ENCODE results near the gene EPHA2.
A peak's percentile ranks its signal among the peaks of the same experiment; 100 is the strongest.

The EPHA2 gene

DNA sequence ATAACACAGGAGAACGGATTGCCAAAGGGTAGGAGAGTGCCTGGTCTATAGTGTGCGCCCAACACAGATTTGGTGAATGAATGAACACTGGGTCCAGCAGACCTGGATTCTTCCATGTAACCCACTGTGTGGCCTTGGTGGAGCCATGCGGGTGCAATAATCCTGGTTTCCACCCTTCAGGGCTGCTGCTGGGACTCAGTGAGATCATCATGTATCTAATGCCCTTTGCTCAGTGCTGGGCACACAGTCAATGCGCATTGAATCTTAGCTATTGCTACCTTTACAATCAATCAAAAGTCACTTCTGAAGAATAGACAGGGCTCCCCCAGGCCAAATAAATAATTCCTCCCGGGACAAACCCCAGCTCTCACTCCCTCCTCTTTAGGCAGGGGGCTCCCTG is 5.8 kb upstream of the EPHA2 start:
- no peaks in the 10 kb centered on the region for H3K9me3 ChIP-seq (ENCODE audit: control insufficient read depth, low read length)
- no peak for DNase-seq
- H3K4me1 ChIP-seq (ENCODE audit: control insufficient read depth, insufficient read depth, low read length, poor library complexity, severe bottlenecking) = peaks cover 40% of the 10 kb centered on the region
- H3K27me3 ChIP-seq (replicated peaks; ENCODE audit: control insufficient read depth, insufficient read depth, low read length, poor library complexity, severe bottlenecking) = no peaks in the 10 kb centered on the region
- H3K4me3 ChIP-seq (ENCODE audit: insufficient read depth, low read depth, low read length, poor library complexity, severe bottlenecking) = peak overlapping the region; percentile 42
- peak overlapping the region; percentile 54 for H3K27ac ChIP-seq (ENCODE audit: insufficient read depth, low read length, poor library complexity, severe bottlenecking)
- H3K36me3 ChIP-seq (ENCODE audit: control insufficient read depth, insufficient read depth, low read length) = no peaks in the 10 kb centered on the region

DNA sequence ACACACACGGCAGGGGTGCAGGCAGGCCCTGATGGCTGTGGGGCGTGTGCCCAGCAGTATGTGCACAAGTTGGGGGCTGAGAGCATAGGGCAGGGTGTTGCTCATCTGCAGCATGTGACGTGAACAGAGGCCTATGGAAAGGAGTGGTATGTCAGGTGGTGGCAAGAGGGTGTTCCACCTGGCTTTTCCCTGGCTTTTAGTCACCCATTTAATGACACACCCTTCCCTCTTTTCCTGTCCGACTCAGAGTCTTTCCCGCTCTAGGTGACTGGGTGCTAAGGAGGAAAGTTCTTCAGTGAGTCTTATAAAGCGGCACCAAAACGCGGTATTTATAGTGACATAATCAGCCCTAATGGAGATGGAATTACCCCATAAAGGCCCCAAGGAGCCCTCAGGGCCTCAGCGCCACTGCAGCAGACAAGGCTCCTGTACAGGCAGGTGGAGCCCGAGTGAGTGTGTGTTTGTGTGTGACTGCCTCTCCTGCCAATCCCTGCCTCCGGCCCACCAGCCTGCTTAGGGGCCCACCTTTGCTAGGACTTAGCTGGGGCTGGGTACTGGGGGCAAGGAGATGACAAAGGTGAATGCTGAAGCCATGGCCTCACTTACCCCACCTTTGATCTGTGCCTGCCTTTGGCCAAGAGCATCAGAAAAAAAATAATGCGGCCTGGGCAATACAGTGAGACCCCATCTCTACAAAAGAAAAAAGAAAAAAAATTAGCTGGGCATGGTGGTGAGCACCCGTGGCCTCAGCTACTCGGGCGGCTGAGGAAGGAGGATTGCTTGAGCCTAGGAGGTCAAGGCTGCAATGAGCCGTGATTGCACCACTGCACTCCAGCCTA is 3.3 kb upstream of the EPHA2 start:
- DNase-seq = no peak
- Histone ChIP-seq H3K4me1 (ENCODE audit: control insufficient read depth, insufficient read depth, low read length, poor library complexity, severe bottlenecking) (peaks cover 61% of the 10 kb centered on the region), H3K27me3 (replicated peaks; ENCODE audit: control insufficient read depth, insufficient read depth, low read length, poor library complexity, severe bottlenecking) (no peaks in the 10 kb centered on the region), H3K36me3 (ENCODE audit: control insufficient read depth, insufficient read depth, low read length) (no peaks in the 10 kb centered on the region), H3K9me3 (ENCODE audit: control insufficient read depth, low read length) (no peaks in the 10 kb centered on the region), H3K27ac (ENCODE audit: insufficient read depth, low read length, poor library complexity, severe bottlenecking) (no peak overlapping the region), H3K4me3 (ENCODE audit: insufficient read depth, low read depth, low read length, poor library complexity, severe bottlenecking) (no peak overlapping the region)

DNA sequence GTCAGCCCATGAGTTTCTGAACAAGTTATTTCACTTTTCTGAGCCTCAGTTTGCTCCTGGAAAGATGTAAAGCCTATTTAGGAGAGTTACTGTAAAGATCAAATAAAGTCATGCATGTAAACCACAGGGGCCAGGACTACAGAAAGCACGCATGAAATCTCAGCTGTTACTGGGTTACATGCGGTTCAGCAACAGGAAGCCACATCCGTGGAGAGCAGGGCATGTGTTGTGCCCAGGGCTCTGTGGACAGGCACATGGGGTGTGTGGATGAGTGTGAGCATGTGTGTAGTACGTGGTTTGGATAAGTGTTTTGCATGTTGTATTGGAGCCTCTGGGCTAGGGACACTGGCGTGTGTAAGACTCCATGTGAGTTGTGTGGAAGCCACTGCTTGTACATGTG is 2.2 kb upstream of the EPHA2 start:
- H3K27ac ChIP-seq (ENCODE audit: insufficient read depth, low read length, poor library complexity, severe bottlenecking) = no peak overlapping the region
- peaks cover 61% of the 10 kb centered on the region for H3K4me1 ChIP-seq (ENCODE audit: control insufficient read depth, insufficient read depth, low read length, poor library complexity, severe bottlenecking)
- H3K4me3 ChIP-seq (ENCODE audit: insufficient read depth, low read depth, low read length, poor library complexity, severe bottlenecking) = no peak overlapping the region
- DNase-seq = peak in 2 of 3 donors; percentile 25 to 29
- H3K36me3 ChIP-seq (ENCODE audit: control insufficient read depth, insufficient read depth, low read length) = no peaks in the 10 kb centered on the region
- no peaks in the 10 kb centered on the region for H3K27me3 ChIP-seq (replicated peaks; ENCODE audit: control insufficient read depth, insufficient read depth, low read length, poor library complexity, severe bottlenecking)
- H3K9me3 ChIP-seq (ENCODE audit: control insufficient read depth, low read length) = no peaks in the 10 kb centered on the region

DNA sequence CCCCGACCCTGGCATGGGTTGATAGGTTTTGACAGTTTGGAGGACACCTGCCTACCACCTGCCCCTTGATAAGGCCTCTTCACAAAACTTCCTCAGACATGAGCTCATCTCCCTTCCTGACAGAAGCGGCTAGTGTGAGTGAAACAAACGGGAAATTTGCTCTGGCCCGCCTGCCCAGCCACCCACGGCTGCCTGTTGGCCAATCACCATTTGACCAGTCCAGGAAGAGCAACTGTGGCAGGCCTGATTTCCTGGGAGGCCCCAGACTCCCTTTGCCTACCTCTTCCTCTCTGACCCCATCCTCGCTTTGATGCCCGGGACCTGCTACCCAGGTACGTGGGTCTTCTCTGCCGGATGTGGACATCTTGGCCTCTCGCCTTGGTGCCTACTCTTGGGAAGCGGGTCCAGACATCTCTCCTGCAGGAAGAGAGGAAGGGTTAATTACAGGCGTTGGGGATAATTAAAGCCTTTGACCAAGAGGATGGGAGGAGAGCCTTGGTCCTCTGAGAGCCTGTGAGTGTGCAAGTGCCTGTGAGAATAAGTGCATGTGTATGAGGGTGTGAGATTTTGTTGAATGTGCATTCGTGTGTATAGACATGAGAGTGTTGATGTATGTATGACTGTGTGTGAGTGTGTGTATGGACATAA is 1.1 kb upstream of the EPHA2 start:
- no peak overlapping the region for H3K4me3 ChIP-seq (ENCODE audit: insufficient read depth, low read depth, low read length, poor library complexity, severe bottlenecking)
- H3K4me1 ChIP-seq (ENCODE audit: control insufficient read depth, insufficient read depth, low read length, poor library complexity, severe bottlenecking) = peaks cover 51% of the 10 kb centered on the region
- no peak for DNase-seq
- H3K9me3 ChIP-seq (ENCODE audit: control insufficient read depth, low read length) = no peaks in the 10 kb centered on the region
- H3K36me3 ChIP-seq (ENCODE audit: control insufficient read depth, insufficient read depth, low read length) = no peaks in the 10 kb centered on the region
- H3K27ac ChIP-seq (ENCODE audit: insufficient read depth, low read length, poor library complexity, severe bottlenecking) = no peak overlapping the region
- H3K27me3 ChIP-seq (replicated peaks; ENCODE audit: control insufficient read depth, insufficient read depth, low read length, poor library complexity, severe bottlenecking) = no peaks in the 10 kb centered on the region

DNA sequence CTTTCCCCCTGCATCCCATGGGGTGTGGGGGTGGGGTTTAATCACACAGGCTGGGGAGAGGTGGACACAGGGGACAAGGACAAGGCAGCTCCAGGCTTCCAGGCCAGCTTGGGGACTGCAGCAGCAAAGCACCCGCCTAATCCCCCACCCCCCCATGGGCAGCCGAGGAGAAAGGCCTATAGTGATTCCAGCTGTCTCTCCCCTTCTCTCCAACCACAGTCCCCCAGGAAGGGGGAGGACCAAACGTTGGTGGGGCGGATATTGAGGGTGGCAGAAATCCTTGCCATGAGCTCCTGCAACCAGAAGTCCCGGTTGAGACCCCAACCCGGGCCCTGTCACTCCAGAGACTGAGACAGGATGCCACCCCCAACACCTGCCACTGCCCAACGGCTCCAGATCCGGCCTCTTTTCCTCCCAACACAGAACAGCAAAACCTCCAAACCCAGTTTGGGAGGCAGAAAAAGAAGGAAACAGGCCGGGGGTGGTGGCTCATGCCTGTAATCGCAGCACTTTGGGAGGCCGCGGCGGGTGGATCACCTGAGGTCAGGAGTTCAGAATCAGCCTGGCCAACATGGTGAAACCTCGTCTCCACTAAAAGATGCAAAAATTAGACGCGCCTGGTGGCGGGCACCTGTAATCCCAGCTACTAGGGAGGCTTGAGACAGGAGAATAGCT is 1.7 kb downstream of the EPHA2 start:
- H3K27ac ChIP-seq (ENCODE audit: insufficient read depth, low read length, poor library complexity, severe bottlenecking) = no peak overlapping the region
- H3K27me3 ChIP-seq (replicated peaks; ENCODE audit: control insufficient read depth, insufficient read depth, low read length, poor library complexity, severe bottlenecking) = peaks cover 3% of the 10 kb centered on the region
- DNase-seq = no peak

DNA sequence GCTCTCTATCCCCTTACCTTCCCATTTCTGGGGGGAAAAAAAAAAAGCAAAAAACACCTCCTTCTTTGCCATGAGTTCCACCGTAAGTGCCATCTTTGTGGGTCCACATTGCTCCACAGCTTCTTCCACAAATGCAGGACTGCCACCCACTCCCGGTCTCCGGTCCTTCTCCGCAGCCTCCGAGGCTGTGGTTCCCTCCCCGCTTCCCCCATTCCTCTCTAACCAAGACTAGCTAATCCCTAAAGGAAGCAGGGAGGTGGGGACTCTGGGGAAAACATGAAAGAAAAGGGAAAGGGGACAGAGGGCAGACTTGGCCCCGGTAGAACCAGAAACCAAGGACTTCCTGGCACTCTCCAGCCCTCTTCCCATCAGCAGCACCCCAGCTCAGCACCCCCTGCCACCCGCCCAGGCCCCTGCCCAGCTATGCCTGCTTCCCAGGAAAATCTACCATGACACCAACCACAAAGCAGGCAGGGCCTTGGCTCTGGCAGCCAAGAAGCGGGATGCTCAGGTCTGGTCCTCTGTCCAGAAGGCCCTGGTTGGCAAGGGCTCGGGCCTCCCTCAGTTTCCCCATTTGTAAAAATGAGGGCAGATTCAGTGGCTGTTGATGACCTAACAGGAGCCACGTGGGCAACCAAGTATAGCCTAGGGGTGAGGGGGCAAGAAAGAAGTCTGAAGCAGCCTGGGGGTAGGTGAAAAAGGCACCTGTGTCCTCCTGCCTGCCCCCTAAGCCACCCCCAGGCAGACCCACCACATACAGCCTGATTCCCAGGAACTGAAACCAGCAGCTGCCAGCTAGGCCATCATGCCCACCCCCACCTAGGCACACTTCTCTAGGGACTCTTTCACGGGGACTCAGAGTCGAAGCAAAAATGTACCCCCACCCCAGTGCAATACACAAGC is 2.5 kb downstream of the EPHA2 start:
- Histone ChIP-seq H3K27me3 (replicated peaks; ENCODE audit: control insufficient read depth, insufficient read depth, low read length, poor library complexity, severe bottlenecking) (peaks cover 3% of the 10 kb centered on the region), H3K36me3 (ENCODE audit: control insufficient read depth, insufficient read depth, low read length) (no peaks in the 10 kb centered on the region), H3K9me3 (ENCODE audit: control insufficient read depth, low read length) (no peaks in the 10 kb centered on the region), H3K27ac (ENCODE audit: insufficient read depth, low read length, poor library complexity, severe bottlenecking) (no peak overlapping the region), H3K4me1 (ENCODE audit: control insufficient read depth, insufficient read depth, low read length, poor library complexity, severe bottlenecking) (peaks cover 48% of the 10 kb centered on the region), H3K4me3 (ENCODE audit: insufficient read depth, low read depth, low read length, poor library complexity, severe bottlenecking) (no peak overlapping the region)
- no peak for DNase-seq

More for the DNA sequence above, 1.7 kb downstream of the EPHA2 start:
- Histone ChIP-seq H3K4me3 (ENCODE audit: insufficient read depth, low read depth, low read length, poor library complexity, severe bottlenecking) (peak overlapping the region; percentile 54), H3K4me1 (ENCODE audit: control insufficient read depth, insufficient read depth, low read length, poor library complexity, severe bottlenecking) (peaks cover 48% of the 10 kb centered on the region), H3K36me3 (ENCODE audit: control insufficient read depth, insufficient read depth, low read length) (no peaks in the 10 kb centered on the region), H3K9me3 (ENCODE audit: control insufficient read depth, low read length) (no peaks in the 10 kb centered on the region)

DNA sequence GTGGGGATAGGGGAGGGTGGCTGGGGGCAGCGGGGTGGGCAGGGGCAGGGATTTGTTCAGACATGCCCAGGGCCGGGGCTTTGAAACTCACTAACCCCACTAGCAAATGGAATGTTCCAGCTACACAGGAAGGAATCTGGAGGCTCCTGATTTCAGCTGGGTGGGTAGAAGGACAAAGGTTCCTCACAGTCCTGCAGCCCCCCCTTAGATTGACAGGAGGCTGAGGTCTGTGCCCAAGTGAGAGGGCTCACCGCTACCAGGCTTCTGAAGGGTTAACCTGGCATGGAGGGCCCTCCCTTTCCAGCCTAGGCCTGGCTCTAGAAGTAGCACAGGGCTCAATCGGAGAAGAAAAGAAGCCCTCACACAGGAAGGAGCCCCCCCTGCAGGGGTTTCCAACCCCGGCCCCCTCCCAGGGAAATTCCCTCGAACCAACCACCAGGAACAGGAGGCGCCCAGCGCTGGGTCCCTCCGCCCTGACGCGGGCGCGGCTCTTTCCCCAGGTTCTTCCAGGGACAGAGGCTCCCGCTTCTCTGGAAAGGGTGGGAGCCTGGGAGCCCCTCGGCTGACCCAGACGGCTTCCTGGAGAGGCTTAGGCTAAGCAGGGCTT is 3.3 kb downstream of the EPHA2 start:
- no peaks in the 10 kb centered on the region for H3K9me3 ChIP-seq (ENCODE audit: control insufficient read depth, low read length)
- no peak for DNase-seq
- peaks cover 3% of the 10 kb centered on the region for H3K27me3 ChIP-seq (replicated peaks; ENCODE audit: control insufficient read depth, insufficient read depth, low read length, poor library complexity, severe bottlenecking)
- no peak overlapping the region for H3K4me3 ChIP-seq (ENCODE audit: insufficient read depth, low read depth, low read length, poor library complexity, severe bottlenecking)
- no peaks in the 10 kb centered on the region for H3K36me3 ChIP-seq (ENCODE audit: control insufficient read depth, insufficient read depth, low read length)
- H3K4me1 ChIP-seq (ENCODE audit: control insufficient read depth, insufficient read depth, low read length, poor library complexity, severe bottlenecking) = peaks cover 42% of the 10 kb centered on the region
- H3K27ac ChIP-seq (ENCODE audit: insufficient read depth, low read length, poor library complexity, severe bottlenecking) = no peak overlapping the region

DNA sequence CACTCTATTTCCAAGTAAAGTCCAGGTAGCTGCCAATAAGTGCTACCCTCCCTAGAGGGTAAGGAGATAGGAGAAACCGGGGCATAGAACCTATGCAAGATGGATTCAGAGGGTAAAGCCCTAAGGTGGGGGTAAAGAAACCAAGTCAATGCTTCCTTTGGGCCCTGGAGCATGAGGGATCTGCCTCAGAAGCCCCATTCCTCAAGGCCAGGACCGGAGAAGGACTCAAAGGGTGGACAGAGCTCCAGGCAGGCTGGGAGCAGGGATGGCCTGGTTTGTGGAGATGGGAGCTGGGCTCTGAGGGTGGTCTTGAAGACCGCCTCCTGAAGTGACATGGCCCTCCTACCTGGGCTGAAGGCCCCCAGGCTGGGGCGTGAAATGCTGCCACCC is 3.9 kb downstream of the EPHA2 start:
- DNase-seq = no peak
- Histone ChIP-seq H3K9me3 (ENCODE audit: control insufficient read depth, low read length) (no peaks in the 10 kb centered on the region), H3K36me3 (ENCODE audit: control insufficient read depth, insufficient read depth, low read length) (no peaks in the 10 kb centered on the region), H3K4me3 (ENCODE audit: insufficient read depth, low read depth, low read length, poor library complexity, severe bottlenecking) (no peak overlapping the region), H3K4me1 (ENCODE audit: control insufficient read depth, insufficient read depth, low read length, poor library complexity, severe bottlenecking) (peaks cover 36% of the 10 kb centered on the region), H3K27ac (ENCODE audit: insufficient read depth, low read length, poor library complexity, severe bottlenecking) (no peak overlapping the region), H3K27me3 (replicated peaks; ENCODE audit: control insufficient read depth, insufficient read depth, low read length, poor library complexity, severe bottlenecking) (peaks cover 3% of the 10 kb centered on the region)

DNA sequence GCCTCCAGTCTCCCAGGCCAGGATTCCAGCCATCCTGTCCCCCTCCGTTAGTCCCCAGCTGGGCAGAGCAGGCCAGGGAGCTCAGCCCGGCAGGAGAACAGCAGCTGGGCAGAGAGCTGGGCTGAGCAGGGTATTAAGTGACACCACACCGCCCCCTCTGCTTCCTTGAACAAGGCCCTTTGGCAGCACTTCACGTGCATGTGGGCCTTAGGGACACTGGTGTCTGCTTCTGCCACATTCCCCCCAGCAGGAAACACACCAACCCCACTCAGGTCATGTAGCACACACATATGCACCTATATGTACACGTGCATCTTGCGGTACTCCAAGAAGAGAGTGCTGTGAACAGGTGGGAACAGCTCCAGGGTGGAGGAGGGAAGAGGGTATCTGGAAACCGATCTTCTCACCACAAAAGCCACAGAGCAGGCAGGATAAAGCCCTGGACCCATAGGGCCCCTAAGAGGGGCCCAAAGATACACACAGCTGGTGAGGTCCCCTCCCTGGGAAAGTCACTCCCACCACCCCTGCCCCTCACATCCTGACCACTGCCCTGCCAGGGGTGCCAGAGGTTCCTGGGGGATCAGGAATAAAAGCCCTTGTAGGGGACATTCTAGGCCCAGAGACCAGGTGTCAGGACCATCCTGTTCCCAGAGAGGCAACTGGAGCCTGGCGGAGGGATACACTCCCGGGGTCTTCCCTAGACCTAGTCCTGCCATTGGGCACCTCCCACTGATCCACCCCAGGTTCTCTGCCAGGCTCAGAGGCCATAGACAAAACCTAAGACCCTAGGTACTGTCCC is 4.5 kb downstream of the EPHA2 start:
- H3K4me3 ChIP-seq (ENCODE audit: insufficient read depth, low read depth, low read length, poor library complexity, severe bottlenecking) = no peak overlapping the region
- peaks cover 3% of the 10 kb centered on the region for H3K27me3 ChIP-seq (replicated peaks; ENCODE audit: control insufficient read depth, insufficient read depth, low read length, poor library complexity, severe bottlenecking)

More for the DNA sequence above, 4.5 kb downstream of the EPHA2 start:
- Histone ChIP-seq H3K27ac (ENCODE audit: insufficient read depth, low read length, poor library complexity, severe bottlenecking) (no peak overlapping the region), H3K4me1 (ENCODE audit: control insufficient read depth, insufficient read depth, low read length, poor library complexity, severe bottlenecking) (peaks cover 30% of the 10 kb centered on the region), H3K36me3 (ENCODE audit: control insufficient read depth, insufficient read depth, low read length) (no peaks in the 10 kb centered on the region), H3K9me3 (ENCODE audit: control insufficient read depth, low read length) (no peaks in the 10 kb centered on the region)
- DNase-seq = no peak

All from effector memory CD4-positive, alpha-beta T cell (primary cell).